ENCODE results near the gene FOXO6. TPM values are rescaled to one million over a fixed set of nuclear protein-coding genes. Genes with fewer than 3 reads are reported as not detected.

The FOXO6 gene
- total RNA-seq, 1 experiment from 2014 or later: 5.4 TPM

DNA sequence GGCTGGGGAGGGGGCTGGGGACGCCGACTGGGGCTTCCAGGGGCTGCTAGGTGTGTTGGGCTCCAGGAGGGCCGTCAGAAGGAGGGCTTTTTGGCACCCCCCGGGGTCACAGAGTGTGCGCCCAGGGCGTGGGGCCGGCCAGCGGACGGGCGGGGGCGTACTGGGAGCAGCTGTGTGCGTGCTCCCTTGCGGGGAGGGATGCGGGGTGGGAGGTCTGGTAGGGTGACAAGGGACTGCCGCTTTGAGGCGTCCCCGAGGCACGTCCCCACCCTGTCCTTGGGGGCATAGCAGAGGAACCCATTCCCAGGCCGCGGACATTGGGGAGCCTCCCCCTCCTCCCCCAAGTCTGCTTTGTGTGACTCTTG is 1.1 kb downstream of the FOXO6 start:
- H3K9me3 Mint-ChIP-seq: no peaks in the 10 kb centered on the region
- DNase-seq (ENCODE audit: low spot score) (peak; percentile 15), ATAC-seq (no peak)
- H3K27me3 Mint-ChIP-seq (ENCODE audit: low read depth): peaks cover 72% of the 10 kb centered on the region
- ChIA-PET CTCF (interaction anchor here (0.7 to 4.8 kb wide), 8 partner anchors 9 to 61 kb away, joined by 3 to 106 read pairs (median 26); no protein-coding TSS in a partner anchor), POLR2A (interaction anchor here (0.6 to 2.4 kb wide), 3 partner anchors 30 to 120 kb away, joined by 4 to 7 read pairs (median 4); no protein-coding TSS in a partner anchor)
- peak overlapping the region; percentile 58 for H3K4me3 Mint-ChIP-seq
- TF ChIP-seq SMAD4 (CRISPR knock-in tag; IDR thresholded peaks at IDR 0.05) (no peak), SP1 (CRISPR knock-in tag; conservative IDR thresholded peaks at IDR 0.05) (no peak), HMGA2 (CRISPR knock-in tag; IDR thresholded peaks at IDR 0.05) (no peak), RELA (CRISPR knock-in tag; IDR thresholded peaks at IDR 0.05; ENCODE audit: borderline replicate concordance) (no peak)
- TF ChIP-seq, protein P1, sequence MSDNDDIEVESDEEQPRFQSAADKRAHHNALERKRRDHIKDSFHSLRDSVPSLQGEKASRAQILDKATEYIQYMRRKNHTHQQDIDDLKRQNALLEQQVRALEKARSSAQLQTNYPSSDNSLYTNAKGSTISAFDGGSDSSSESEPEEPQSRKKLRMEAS (CRISPR knock-in tag; IDR thresholded peaks at IDR 0.05): no peak
- TF ChIP-seq, protein P2, sequence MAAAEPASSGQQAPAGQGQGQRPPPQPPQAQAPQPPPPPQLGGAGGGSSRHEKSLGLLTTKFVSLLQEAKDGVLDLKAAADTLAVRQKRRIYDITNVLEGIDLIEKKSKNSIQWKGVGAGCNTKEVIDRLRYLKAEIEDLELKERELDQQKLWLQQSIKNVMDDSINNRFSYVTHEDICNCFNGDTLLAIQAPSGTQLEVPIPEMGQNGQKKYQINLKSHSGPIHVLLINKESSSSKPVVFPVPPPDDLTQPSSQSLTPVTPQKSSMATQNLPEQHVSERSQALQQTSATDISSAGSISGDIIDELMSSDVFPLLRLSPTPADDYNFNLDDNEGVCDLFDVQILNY (CRISPR knock-in tag; IDR thresholded peaks at IDR 0.05): no peak
- peaks cover 58% of the 10 kb centered on the region for H3K4me1 Mint-ChIP-seq
- no peak overlapping the region for H3K27ac Mint-ChIP-seq
- H3K36me3 Mint-ChIP-seq: no peaks in the 10 kb centered on the region

DNA sequence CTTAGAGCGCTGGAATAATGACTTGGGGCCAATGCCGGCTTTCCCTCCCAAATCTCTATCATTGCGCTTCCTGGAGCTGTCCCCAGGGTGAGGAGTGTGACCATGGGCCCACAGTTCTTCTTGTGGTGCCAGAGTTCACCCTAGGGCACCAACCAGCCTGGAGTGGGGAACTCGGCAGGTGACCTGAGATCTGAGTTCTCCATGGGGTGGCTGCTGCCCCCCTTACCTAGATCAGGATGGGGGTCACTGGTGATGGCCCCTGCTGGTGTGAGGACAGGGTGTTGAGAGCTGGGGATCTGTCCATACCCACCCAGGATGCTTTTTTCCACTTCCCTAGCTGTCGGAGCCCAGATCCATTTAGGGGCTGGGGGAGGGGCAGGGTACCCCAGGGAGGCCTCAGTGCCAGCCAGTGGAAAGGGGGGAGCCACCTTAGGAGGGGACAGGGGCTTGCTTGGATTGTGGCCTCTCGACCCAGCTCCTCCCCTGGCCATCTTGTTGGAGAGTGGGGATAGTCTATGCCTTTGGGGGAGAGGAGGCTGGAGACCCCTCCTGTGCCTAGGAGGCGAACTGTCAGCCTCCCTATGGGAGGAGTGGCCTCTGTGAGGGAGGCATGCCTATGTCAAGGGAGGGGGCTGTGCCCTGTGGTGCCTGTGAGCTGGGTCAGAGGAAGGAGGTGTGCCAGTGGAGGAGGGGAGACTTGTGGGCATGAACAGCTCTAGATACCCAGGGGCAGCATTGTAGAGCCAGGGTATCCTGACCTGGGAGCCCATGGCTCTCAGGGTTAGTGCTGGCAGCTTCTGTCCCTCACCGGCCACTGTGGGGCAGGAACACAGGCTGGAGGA is 1.7 kb downstream of the FOXO6 start:
- POLR2A ChIA-PET: interaction anchor here (0.6 to 2.4 kb wide), 3 partner anchors 32 to 119 kb away, joined by 3 to 7 read pairs (median 4); no protein-coding TSS in a partner anchor
- Mint-ChIP-seq H3K9me3 (no peaks in the 10 kb centered on the region), H3K36me3 (no peaks in the 10 kb centered on the region), H3K27me3 (ENCODE audit: low read depth) (peaks cover 78% of the 10 kb centered on the region), H3K4me3 (peak overlapping the region; percentile 58), H3K4me1 (peaks cover 60% of the 10 kb centered on the region), H3K27ac (no peak overlapping the region)
- DNase-seq (ENCODE audit: low spot score) (no peak), ATAC-seq (no peak)
- CTCF ChIA-PET: interaction anchor here (0.8 to 4.8 kb wide), 10 partner anchors 16 to 60 kb away, joined by 3 to 106 read pairs (median 19); no protein-coding TSS in a partner anchor
- no peak for TF ChIP-seq CBFB (CRISPR knock-in tag; IDR thresholded peaks at IDR 0.05; ENCODE audit: low read depth)
- TF ChIP-seq FOXJ3 (CRISPR knock-in tag; IDR thresholded peaks at IDR 0.05; ENCODE audit: borderline replicate concordance): no peak
- no peak for TF ChIP-seq FOXP1 (CRISPR knock-in tag; IDR thresholded peaks at IDR 0.05; ENCODE audit: borderline replicate concordance)
- no peak for TF ChIP-seq NR3C1 (CRISPR knock-in tag; conservative IDR thresholded peaks at IDR 0.05; ENCODE audit: low read depth)
- TF ChIP-seq RORB (CRISPR knock-in tag; IDR thresholded peaks at IDR 0.05): no peak
- TF ChIP-seq, protein P3, sequence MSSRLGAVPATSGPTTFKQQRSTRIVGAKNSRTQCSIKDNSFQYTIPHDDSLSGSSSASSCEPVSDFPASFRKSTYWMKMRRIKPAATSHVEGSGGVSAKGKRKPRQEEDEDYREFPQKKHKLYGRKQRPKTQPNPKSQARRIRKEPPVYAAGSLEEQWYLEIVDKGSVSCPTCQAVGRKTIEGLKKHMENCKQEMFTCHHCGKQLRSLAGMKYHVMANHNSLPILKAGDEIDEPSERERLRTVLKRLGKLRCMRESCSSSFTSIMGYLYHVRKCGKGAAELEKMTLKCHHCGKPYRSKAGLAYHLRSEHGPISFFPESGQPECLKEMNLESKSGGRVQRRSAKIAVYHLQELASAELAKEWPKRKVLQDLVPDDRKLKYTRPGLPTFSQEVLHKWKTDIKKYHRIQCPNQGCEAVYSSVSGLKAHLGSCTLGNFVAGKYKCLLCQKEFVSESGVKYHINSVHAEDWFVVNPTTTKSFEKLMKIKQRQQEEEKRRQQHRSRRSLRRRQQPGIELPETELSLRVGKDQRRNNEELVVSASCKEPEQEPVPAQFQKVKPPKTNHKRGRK (CRISPR knock-in tag; IDR thresholded peaks at IDR 0.05; ENCODE audit: borderline replicate concordance): no peak
- no peak for TF ChIP-seq ZNF232 (CRISPR knock-in tag; IDR thresholded peaks at IDR 0.05)
- no peak for TF ChIP-seq MXD4 (CRISPR knock-in tag; IDR thresholded peaks at IDR 0.05; ENCODE audit: borderline replicate concordance)
- TF ChIP-seq SP1 (CRISPR knock-in tag; conservative IDR thresholded peaks at IDR 0.05): no peak
- no peak for TF ChIP-seq SMAD3 (CRISPR knock-in tag; IDR thresholded peaks at IDR 0.05; ENCODE audit: borderline replicate concordance)
- TF ChIP-seq, protein P4, sequence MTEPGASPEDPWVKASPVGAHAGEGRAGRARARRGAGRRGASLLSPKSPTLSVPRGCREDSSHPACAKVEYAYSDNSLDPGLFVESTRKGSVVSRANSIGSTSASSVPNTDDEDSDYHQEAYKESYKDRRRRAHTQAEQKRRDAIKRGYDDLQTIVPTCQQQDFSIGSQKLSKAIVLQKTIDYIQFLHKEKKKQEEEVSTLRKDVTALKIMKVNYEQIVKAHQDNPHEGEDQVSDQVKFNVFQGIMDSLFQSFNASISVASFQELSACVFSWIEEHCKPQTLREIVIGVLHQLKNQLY (CRISPR knock-in tag; IDR thresholded peaks at IDR 0.05): no peak
- TF ChIP-seq, protein P5, sequence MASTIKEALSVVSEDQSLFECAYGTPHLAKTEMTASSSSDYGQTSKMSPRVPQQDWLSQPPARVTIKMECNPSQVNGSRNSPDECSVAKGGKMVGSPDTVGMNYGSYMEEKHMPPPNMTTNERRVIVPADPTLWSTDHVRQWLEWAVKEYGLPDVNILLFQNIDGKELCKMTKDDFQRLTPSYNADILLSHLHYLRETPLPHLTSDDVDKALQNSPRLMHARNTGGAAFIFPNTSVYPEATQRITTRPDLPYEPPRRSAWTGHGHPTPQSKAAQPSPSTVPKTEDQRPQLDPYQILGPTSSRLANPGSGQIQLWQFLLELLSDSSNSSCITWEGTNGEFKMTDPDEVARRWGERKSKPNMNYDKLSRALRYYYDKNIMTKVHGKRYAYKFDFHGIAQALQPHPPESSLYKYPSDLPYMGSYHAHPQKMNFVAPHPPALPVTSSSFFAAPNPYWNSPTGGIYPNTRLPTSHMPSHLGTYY (CRISPR knock-in tag; IDR thresholded peaks at IDR 0.05): no peak
- TF ChIP-seq ZNF219 (CRISPR knock-in tag; IDR thresholded peaks at IDR 0.05; ENCODE audit: borderline replicate concordance): no peak
- no peak for TF ChIP-seq ZNF671 (CRISPR knock-in tag; IDR thresholded peaks at IDR 0.05)
- TF ChIP-seq, protein P6, sequence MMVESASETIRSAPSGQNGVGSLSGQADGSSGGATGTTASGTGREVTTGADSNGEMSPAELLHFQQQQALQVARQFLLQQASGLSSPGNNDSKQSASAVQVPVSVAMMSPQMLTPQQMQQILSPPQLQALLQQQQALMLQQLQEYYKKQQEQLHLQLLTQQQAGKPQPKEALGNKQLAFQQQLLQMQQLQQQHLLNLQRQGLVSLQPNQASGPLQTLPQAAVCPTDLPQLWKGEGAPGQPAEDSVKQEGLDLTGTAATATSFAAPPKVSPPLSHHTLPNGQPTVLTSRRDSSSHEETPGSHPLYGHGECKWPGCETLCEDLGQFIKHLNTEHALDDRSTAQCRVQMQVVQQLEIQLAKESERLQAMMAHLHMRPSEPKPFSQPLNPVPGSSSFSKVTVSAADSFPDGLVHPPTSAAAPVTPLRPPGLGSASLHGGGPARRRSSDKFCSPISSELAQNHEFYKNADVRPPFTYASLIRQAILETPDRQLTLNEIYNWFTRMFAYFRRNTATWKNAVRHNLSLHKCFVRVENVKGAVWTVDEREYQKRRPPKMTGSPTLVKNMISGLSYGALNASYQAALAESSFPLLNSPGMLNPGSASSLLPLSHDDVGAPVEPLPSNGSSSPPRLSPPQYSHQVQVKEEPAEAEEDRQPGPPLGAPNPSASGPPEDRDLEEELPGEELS (CRISPR knock-in tag; IDR thresholded peaks at IDR 0.05): no peak
- no peak for TF ChIP-seq NR2C2 (CRISPR knock-in tag; IDR thresholded peaks at IDR 0.05)
